Keratinocyte (primary cell): Measurements from ENCODE around the gene TMEM132A. TPM values are rescaled to one million over a fixed set of nuclear protein-coding genes. Genes with fewer than 3 reads are reported as not detected.

Experiments
- DNase-seq: peaks from one replicate; pipeline ENCODE4 v3.0.0-alpha.2; 2011; ENCODE audit warnings: low read depth, missing footprints, low spot score
- FAIRE-seq: peaks from 2 replicates; lab custom pipeline; 2011; peaks lifted over from hg19 to GRCh38; lab: Jason Lieb, UNC
- H2AFZ ChIP-seq: 2 replicates; pipeline ENCODE4 v1.6.0; 2012; ENCODE audit warnings: low read length, control low read depth, inconsistent platforms; ENCODE audit not compliant: control insufficient read depth
- H3K27ac ChIP-seq: 2 replicates; pipeline ENCODE4 v1.5.1; 2011; ENCODE audit warnings: low read length; ENCODE audit not compliant: control insufficient read depth, insufficient read depth
- H3K27me3 ChIP-seq: 3 replicates; pipeline ENCODE4 v1.6.0; 2011; ENCODE audit warnings: low read length; ENCODE audit not compliant: control insufficient read depth, insufficient read depth; ENCODE audit errors: extremely low read depth
- H3K36me3 ChIP-seq, 2 experiments: 2 replicates in 1 of 2; 3 replicates in 1 of 2; pipeline ENCODE4 v1.5.1; 2011; ENCODE audit warnings: low read length in 2 of 2, mild to moderate bottlenecking in 1 of 2; ENCODE audit not compliant: control insufficient read depth in 2 of 2, insufficient read depth in 2 of 2; ENCODE audit errors: extremely low read depth in 1 of 2
- H3K4me1 ChIP-seq: 3 replicates; pipeline ENCODE4 v1.5.1; 2011; ENCODE audit warnings: low read length; ENCODE audit not compliant: control insufficient read depth, insufficient read depth; ENCODE audit errors: extremely low read depth
- H3K4me2 ChIP-seq: 3 replicates; pipeline ENCODE4 v1.6.0; 2011; ENCODE audit warnings: low read depth, low read length; ENCODE audit not compliant: control insufficient read depth, insufficient read depth; ENCODE audit errors: extremely low read depth
- H3K4me3 ChIP-seq, 3 experiments: fragments of 200-600 bp in 1 of 3; sonication (generic) in 1 of 3; 2 replicates in 2 of 3; 3 replicates in 1 of 3; pipeline ENCODE4 v1.5.1; 2011 to 2016; ENCODE audit warnings: low read length in 3 of 3, mild to moderate bottlenecking in 3 of 3, control low read depth in 2 of 3, inconsistent platforms in 1 of 3, low read depth in 1 of 3, mixed read lengths in 1 of 3, mixed run types in 1 of 3, moderate library complexity in 1 of 3; ENCODE audit not compliant: control insufficient read depth in 2 of 3, insufficient read depth in 2 of 3; ENCODE audit errors: extremely low read depth in 1 of 3
- H3K79me2 ChIP-seq: 2 replicates; pipeline ENCODE4 v1.6.0; 2012; ENCODE audit warnings: low read length; ENCODE audit not compliant: control insufficient read depth, insufficient read depth
- H3K9ac ChIP-seq: 3 replicates; pipeline ENCODE4 v1.6.0; 2011; ENCODE audit warnings: low read length; ENCODE audit not compliant: control insufficient read depth, insufficient read depth; ENCODE audit errors: extremely low read depth
- H3K9me1 ChIP-seq: 3 replicates; pipeline ENCODE4 v1.6.0; 2011; ENCODE audit warnings: low read length; ENCODE audit not compliant: control insufficient read depth, insufficient read depth; ENCODE audit errors: extremely low read depth
- H3K9me3 ChIP-seq: 2 replicates; pipeline ENCODE4 v1.5.1; 2012; ENCODE audit warnings: low read depth, low read length; ENCODE audit not compliant: control insufficient read depth
- H4K20me1 ChIP-seq: 3 replicates; pipeline ENCODE4 v1.6.0; 2011; ENCODE audit warnings: low read length; ENCODE audit not compliant: control insufficient read depth, insufficient read depth; ENCODE audit errors: extremely low read depth
- EZH2 ChIP-seq: IDR thresholded peaks from one replicate; pipeline ENCODE4 v1.6.1; 2012; ENCODE audit warnings: inconsistent platforms, mild to moderate bottlenecking, low read length, moderate library complexity
- dilution Hi-C: fragments of 300-500 bp; cut with MboI; formaldehyde crosslinking; loops from one replicate; pipeline ENCODE4 v1.7.0; 2020; ENCODE audit warnings: low sequenced_read_pairs; ENCODE audit not compliant: extremely low pct_ligation_motif_present
- polyA plus RNA-seq, 5 experiments: library from polyadenylated mRNA; depleted of rRNA in 3 of 5; stranded (reverse) in 3 of 5; stranded (forward) in 1 of 5; unstranded in 1 of 5; fragments of >200 nt; gene quantifications; 1 replicate in 1 of 5; 2 replicates in 3 of 5; 3 replicates in 1 of 5; pipeline versions ENCODE4 v1.2.1 to v1.2.3, GENCODE V29; 2011 to 2012; ENCODE audit warnings: missing spikeins in 2 of 5, low read depth in 1 of 5, low replicate concordance in 1 of 5
- TF ChIP-seq, protein P1 (sequence below), 3 experiments: IDR thresholded peaks in 1 of 3; conservative IDR thresholded peaks in 1 of 3; optimal IDR thresholded peaks in 1 of 3; 2 replicates in 2 of 3; 3 replicates in 1 of 3; pipeline versions ENCODE3 to v1.5.1; 2011; ENCODE audit warnings: low read length in 3 of 3, mild to moderate bottlenecking in 3 of 3, moderate library complexity in 2 of 3, control low read depth in 1 of 3, inconsistent platforms in 1 of 3; ENCODE audit not compliant: insufficient read depth in 2 of 3; ENCODE audit errors: extremely low read depth in 1 of 3

TMEM132A gene
- polyA plus RNA-seq, 1 donor (not counting 4 experiments of a cell fraction or from before 2014, with no cell fraction given), result 16.6 TPM

DNA sequence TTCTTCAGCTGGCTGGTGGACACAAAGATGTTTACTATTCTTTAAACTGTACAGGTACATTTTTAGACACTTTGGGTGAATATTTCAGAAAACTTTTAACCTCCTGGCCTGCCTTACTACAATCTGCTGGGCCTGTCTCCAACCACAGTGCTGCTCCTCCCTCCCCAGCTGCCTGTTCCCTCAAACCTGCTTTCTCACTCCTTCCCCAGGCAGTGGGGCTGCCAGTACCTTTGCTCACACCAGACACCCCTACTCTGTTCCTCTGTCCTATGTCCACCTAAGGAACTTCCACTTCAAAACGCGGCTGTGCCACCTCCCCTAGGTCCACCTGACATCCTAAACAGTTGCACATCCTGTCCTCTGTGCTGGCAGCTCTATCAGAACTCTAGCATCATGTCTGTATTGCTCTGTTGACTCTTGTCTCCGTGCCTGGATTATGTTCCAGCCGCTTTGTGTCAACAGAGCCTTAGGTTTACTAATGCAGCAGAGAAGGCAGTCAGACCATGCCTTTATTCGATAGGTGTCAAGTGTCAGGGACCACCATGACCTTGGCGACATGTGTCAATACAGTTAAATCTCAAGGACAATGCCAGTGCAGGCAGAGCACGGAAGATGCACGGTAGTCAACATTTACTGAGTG, 43.5 kb upstream of the TMEM132A start:
- DNase-seq (no peak), FAIRE-seq (no peak)
- Histone ChIP-seq H3K79me2 (no peaks in the 10 kb centered on the region), H3K27me3 (no peaks in the 10 kb centered on the region), H3K4me2 (no peak overlapping the region), H3K4me1 (no peaks in the 10 kb centered on the region), H3K9me1 (no peaks in the 10 kb centered on the region), H3K4me3 (no peak overlapping the region), H4K20me1 (no peaks in the 10 kb centered on the region), H3K27ac (no peak overlapping the region), H3K9me3 (no peaks in the 10 kb centered on the region), H3K9ac (no peak overlapping the region), H3K36me3 (peaks cover 3 to 8% of the 10 kb centered on the region in 2 experiments), H2AFZ (no peak overlapping the region)
- TF ChIP-seq, protein P1, sequence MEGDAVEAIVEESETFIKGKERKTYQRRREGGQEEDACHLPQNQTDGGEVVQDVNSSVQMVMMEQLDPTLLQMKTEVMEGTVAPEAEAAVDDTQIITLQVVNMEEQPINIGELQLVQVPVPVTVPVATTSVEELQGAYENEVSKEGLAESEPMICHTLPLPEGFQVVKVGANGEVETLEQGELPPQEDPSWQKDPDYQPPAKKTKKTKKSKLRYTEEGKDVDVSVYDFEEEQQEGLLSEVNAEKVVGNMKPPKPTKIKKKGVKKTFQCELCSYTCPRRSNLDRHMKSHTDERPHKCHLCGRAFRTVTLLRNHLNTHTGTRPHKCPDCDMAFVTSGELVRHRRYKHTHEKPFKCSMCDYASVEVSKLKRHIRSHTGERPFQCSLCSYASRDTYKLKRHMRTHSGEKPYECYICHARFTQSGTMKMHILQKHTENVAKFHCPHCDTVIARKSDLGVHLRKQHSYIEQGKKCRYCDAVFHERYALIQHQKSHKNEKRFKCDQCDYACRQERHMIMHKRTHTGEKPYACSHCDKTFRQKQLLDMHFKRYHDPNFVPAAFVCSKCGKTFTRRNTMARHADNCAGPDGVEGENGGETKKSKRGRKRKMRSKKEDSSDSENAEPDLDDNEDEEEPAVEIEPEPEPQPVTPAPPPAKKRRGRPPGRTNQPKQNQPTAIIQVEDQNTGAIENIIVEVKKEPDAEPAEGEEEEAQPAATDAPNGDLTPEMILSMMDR (optimal IDR thresholded peaks at IDR 0.05 in 1 of 3, IDR thresholded peaks at IDR 0.05 in 1 of 3, conservative IDR thresholded peaks at IDR 0.05 in 1 of 3; ENCODE audit: extremely low read depth in 1 of 3, insufficient read depth in 2 of 3, low read length in 3 of 3), result no peak
- no peak for TF ChIP-seq EZH2
- dilution Hi-C loops, result no loop called here

DNA sequence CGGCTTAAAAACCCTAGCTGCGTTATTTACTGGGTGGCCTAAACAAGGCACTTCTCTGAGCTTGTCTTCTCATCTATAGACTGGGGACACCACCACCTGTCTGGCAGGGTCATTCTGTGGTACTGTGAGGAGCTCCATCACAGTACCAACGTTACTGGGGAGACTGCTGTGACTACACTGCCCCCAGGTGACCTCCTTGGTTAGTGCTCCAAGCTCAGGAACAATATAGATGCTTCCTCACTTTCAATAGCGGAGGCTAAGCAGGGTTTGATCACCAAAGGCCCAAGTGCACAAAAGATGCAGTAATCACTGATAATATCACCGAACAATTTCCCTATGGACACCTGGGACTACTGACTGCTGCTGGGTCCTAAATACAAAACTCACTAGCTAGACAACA, 36.7 kb upstream of the TMEM132A start:
- no peak overlapping the region for H3K4me3 ChIP-seq
- H4K20me1 ChIP-seq, result no peaks in the 10 kb centered on the region
- H3K27me3 ChIP-seq, result no peaks in the 10 kb centered on the region
- DNase-seq (no peak), FAIRE-seq (no peak)
- H3K4me2 ChIP-seq, result no peak overlapping the region
- no peak for TF ChIP-seq EZH2
- TF ChIP-seq, protein P1 (optimal IDR thresholded peaks at IDR 0.05 in 1 of 3, IDR thresholded peaks at IDR 0.05 in 1 of 3, conservative IDR thresholded peaks at IDR 0.05 in 1 of 3; ENCODE audit: extremely low read depth in 1 of 3, insufficient read depth in 2 of 3, low read length in 3 of 3), result peak; percentile 53 to 77 (median 60)
- H2AFZ ChIP-seq, result no peak overlapping the region
- no peaks in the 10 kb centered on the region for H3K9me3 ChIP-seq
- H3K4me1 ChIP-seq, result no peaks in the 10 kb centered on the region
- dilution Hi-C loops, result no loop called here
- no peaks in the 10 kb centered on the region for H3K79me2 ChIP-seq
- H3K9ac ChIP-seq, result no peak overlapping the region
- no peak overlapping the region for H3K27ac ChIP-seq
- no peaks in the 10 kb centered on the region for H3K9me1 ChIP-seq
- H3K36me3 ChIP-seq, result peaks cover 0 to 12% of the 10 kb centered on the region in 2 experiments
